ENCODE results near the gene GHITM.

Gene GHITM

GRCh38 chr10:84201244-84201606 is 61.9 kb downstream of the GHITM start:
- ChIA-PET POLR2A (no interaction called here), CTCF (interaction anchor here (0.8 to 10.1 kb wide), 7 partner anchors 9 to 336 kb away, joined by 3 to 78 read pairs (median 5); partner anchors contain the start of gene GHITM)
- DNase-seq (ENCODE audit: extremely low spot score): no peak
- peak; percentile 15 for TF ChIP-seq CTCF (IDR thresholded peaks at IDR 0.05; ENCODE audit: control extremely low read depth, extremely low read depth, low read depth, missing control alignments)

- no peak for DNase-seq (ENCODE audit: extremely low spot score)
- POLR2A ChIA-PET: no interaction called here
- no peak for TF ChIP-seq CTCF (IDR thresholded peaks at IDR 0.05; ENCODE audit: control extremely low read depth, extremely low read depth, low read depth, missing control alignments)
- CTCF ChIA-PET: interaction anchor here (0.8 to 10.1 kb wide), 8 partner anchors 13 to 335 kb away, joined by 3 to 78 read pairs (median 6); partner anchors contain the start of genes GHITM and LRIT1
Measured at GRCh38 chr10:84201682-84202081, 62.4 kb downstream of the GHITM start.

GRCh38 chr10:84202349-84202748 is 63.0 kb downstream of the GHITM start:
- POLR2A ChIA-PET: no interaction called here
- no peak for DNase-seq (ENCODE audit: extremely low spot score)
- TF ChIP-seq CTCF (IDR thresholded peaks at IDR 0.05; ENCODE audit: control extremely low read depth, extremely low read depth, low read depth, missing control alignments): no peak
- CTCF ChIA-PET: interaction anchor here (0.8 to 10.1 kb wide), 9 partner anchors 12 to 88 kb away, joined by 3 to 115 read pairs (median 6); partner anchors contain the start of genes GHITM and LRIT1

All from GM10248 (cell line).